HG02973 (cell line): ENCODE data around the gene FUT2.
"Not testable (repeated sequence)": the region's sequence is repeated elsewhere in the genome, so short reads cannot be mapped to it uniquely, and the experiment has no call there.

ENCODE experiments used
- ATAC-seq: cut with Tn5 transposase; IDR thresholded peaks from one replicate; pipeline ENCODE4 v1.9.1; 2021; ENCODE audit warnings: moderate library complexity; ENCODE audit not compliant: unreplicated experiment

The FUT2 gene

DNA sequence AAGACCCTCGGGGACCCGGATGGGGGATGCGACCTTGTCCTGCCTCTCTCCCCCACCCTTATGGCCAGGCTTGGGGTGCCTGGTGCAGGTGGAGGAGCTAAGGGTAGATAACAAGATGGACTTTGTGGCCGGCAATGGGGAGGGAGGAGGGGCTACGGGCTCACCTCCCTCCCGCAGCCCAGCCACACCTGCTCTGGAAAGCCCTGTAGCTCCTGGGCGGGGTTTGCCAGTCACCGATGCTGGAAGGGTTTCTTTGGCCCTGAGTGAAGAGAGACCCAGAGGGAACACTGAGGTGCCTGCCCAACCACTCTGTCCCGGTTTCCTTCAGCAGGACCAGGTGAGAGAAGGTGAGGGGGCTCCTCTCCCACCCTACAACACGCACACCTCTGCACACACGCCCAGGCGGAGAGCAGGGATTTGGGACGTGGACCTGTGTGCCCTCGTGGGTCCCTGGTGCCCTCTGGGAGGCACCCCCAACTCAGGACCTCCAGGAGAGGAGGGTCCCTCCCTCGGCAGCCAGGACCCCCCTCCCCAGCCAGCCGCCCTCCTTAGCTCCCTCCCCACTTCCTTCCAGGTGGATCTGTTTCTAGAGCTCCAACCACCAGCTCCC lies at the start of gene FUT2:
FUT2 (plus strand) TSS at position 229 of the 610 bp plus-strand sequence. CDS start 6,986 bp downstream, outside the sequence.
- ATAC-seq: no peak

DNA sequence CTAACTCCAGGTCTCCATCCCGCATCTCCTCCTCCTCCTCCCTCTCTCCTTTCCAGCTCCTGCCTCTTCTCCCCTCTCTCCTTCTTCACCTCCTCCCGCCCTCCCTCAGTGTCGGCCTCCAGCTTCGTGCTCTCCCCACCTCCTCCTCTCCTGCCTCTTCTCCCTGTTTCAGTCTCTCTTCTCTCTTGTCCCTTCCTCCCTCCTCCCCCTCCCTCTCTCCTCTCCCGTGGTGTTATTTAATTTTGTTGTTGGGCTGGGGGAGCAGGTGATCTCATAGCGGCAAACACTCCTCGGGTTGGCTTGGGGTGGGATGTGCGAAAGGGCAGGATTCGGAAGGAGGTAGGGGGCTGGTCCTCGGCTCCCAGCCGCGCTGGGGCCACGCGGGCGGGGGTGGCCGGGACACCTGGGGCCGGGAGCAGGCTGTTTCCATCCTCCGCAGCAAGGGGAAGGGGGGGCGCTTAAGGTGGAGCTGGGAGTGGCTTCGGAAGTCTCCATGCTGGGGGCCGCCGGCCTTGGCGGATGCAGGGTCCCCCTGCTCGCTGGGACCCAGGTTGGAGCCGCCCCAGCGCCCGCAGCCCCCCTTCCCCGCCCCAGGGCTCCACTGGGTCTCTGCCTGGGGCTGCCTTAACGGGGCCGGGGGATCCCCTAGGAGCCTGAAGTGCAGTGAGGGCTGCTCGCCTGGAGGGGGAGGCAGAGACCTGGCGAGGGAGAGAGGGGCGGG lies 49.6 kb upstream of the FUT2 start, which contains the start of gene CA11:
CA11 (minus strand) TSS at position 187 of the 721 bp plus-strand sequence. CDS start 555 bp downstream, outside the sequence.
- ATAC-seq: peak; percentile 72

DNA sequence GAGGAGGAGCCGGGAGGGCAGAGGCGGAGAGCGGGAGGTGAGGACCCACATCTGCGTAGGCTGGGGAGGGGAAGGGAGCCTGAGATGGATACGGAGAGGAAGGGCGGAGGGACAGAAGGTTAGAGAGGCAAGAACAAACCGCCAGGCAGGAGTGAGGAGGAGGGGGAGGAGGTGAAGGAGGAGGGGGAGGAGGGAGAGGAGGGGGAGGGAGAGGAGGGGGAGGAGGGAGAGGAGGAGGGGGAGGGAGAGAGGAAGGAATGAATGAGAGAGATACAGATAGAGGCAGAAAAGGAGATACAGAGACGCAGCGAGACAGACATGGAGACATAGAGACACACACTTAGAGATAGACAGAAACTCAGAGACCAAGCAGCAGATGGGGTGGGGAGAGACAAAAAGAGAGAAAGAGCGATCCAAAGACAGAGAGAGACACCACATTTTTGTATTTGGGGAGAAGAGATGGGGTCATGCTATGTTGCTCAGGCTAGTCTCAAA lies 49.0 kb upstream of the FUT2 start:
- ATAC-seq: no peak

DNA sequence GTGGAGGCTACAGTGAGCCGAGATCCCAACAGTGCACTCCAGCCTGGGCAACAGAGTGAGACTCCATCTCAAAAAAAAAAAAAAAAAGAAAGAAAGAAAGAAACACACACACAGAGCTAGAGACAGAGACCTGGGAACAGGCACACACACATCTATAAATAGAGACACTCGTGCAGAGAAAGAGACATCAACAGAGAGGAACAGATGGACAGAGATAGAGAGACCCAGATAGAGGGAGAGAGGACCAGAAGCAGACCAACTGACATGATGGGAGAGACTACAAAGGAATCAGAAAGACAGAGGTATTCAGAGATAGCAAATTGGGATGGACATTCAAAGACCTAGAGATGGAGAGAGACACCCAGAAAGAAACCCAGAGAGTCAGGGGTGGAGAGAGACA lies 47.6 kb upstream of the FUT2 start:
- no peak for ATAC-seq

DNA sequence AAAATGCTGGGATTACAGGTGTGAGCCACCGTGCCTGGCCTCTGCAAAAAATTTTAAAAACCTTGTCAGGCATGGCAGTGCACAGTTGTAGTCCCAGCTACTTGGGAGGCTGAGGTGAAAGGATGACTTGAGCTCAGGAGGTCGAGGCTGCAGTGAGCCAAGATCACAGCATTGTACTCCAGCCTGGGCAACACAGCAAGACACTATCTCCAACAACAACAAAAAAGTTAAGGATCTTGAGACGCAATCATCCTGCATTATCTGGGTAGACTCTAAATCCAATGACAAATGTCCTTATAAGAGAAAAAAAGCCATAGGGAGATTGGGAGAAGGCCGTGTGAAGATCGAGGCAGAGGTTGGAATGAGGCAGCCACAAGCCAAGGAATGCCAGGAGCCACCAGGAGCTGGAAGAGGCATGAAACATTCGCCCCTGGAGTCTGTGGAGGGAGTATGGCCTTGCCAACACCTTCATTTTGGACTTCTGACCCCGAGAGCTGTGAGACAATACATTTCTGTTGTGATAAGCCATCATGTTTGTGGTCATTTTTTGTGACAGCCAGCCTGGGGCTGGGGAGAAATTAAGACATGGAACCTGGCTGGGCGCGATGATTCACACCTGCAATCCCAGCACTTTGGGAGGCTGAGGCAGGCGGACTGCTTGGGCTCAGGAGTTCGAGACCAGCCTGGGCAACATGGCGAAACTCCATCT lies 44.6 kb upstream of the FUT2 start:
- ATAC-seq: no peak

DNA sequence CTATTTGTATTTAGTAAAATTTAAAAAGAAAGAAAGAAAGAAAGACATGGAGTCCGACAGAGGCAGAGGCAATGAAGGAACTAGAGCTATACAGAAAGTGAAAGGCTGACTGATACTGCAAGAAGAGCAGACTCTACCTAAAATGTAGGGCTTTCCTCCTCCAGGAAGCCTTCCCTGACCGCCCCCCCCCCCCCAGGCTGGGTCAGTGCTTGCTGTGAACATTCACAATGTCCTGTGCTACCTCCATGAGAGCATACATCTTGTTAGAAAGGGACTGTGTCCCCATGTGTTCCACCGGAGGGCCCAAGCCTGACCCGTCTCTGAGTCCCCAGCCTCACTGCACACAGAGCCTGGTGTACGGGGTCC lies 44.1 kb upstream of the FUT2 start:
- no peak for ATAC-seq

DNA sequence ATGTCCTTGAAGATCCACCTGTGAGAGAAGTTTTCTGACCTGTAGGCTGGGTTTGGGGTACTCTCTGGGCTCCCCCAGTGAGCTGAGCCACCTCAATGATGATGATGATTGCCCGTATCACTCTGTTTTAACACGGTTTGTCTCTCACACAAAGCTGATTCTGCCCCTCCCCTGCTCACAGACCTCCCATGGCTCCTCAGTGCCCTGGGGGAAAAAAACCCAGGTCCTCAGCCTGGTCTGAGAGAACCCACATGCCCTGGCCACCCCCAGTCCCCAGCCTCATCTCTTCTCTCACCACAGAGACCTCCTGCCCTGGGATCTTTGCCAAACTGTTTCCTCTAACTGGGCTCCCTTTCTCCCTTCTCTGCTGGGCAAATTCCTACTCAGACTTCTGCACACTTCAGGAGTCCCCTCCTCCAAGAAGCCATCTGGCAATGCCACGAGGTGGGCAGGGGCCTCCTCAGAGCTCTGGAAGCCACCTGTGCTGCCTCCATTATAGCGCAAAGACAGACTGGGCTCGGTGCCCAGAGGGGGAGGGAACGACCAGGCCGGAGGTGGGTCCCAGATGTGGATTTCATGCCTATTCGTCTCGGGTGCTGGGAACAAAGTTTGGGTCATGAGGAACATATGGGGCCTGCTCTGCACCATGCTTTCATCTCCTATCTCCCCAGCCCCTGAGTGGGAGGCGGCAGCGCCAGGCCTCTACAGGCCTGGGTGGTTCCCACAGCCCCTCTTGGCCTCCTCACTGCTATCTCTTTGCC lies 41.3 kb upstream of the FUT2 start:
- no peak for ATAC-seq

DNA sequence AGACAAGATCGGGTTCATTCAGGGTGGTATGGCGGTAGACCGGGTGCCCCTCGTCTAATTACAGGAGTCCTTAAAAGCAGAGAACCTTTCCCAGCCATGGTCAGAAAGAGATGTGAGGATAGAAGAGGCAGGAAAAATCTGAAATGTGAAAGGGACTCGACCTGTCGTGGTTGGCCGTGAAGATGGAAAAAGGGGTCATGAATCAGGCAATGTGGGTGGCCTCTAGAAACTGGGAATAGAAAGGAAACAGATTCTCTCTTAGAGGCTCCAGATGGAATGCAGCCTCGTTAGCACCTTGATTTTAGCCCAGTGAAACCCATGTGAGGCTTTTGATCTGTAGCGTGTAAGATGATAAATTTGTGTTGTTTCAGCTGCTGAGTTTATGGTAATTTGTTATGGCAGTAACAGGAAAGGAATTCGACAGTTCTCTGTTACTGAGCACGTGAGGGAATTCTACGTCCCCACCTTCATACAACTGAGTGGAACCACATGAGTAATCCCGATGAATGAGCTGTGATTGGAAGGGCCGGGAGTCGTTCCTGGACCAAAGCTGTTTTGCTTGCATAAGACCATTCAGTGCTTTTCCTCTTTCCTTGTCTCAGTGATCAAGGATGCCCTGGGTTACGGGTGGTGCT lies 38.8 kb upstream of the FUT2 start:
- no peak for ATAC-seq

DNA sequence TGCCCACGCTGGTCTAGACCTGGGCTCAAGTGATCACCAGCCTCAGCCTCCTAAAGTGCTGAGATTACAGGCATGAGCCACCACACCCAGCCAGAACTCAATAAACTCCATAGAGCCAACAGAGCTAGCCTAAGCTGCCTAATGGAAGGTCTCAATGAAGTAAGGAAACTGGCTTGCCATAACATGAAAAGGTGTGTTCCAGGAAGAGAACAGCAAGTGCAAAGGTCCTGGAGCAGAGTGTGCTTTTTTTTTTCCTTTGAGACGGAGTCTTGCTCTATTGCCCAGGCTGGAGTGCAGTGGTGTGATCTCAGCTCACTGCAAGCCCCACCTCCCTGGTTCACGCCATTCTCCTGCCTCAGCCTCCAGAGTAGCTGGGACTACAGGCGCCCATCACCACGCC lies 37.9 kb upstream of the FUT2 start:
- not testable (repeated sequence) for ATAC-seq

DNA sequence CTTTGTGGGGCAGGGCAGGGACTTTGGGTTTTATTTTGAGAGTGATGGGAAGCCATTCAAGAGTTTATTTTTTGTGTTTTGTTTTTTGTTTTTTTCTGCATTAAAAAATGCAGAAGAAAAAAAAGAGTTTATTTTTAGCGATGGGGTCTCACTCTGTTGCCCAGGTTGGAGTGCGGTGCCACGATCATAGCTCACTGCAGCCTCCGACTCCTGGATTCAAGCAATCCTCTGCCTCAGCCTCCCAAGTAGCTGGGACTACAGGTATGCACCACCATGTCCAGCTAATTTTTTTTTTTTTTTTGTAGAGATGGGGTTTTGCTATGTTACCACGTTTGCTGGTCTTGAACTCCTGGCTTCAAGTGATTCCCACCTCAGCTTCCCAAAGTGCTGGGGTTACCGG lies 37.3 kb upstream of the FUT2 start:
- no peak for ATAC-seq

DNA sequence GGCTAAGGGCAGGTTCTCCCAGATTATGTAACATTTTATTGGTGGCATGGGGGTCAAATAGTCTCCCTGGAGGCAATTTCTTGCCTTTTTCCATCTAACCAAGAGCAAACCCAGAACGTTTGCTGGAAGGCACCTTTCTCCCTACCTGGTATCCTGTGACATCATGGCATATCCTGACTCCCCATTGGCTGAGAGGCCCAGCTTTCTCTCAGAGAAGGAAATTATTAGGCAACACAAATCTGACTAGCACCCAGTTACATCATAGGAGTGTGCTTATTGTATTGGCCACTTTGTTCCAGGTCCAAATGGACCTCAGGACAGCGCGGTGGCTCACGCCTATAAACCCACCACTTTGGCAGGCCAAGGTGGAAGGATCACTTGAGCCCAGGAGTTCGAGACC lies 36.0 kb upstream of the FUT2 start:
- ATAC-seq: no peak

DNA sequence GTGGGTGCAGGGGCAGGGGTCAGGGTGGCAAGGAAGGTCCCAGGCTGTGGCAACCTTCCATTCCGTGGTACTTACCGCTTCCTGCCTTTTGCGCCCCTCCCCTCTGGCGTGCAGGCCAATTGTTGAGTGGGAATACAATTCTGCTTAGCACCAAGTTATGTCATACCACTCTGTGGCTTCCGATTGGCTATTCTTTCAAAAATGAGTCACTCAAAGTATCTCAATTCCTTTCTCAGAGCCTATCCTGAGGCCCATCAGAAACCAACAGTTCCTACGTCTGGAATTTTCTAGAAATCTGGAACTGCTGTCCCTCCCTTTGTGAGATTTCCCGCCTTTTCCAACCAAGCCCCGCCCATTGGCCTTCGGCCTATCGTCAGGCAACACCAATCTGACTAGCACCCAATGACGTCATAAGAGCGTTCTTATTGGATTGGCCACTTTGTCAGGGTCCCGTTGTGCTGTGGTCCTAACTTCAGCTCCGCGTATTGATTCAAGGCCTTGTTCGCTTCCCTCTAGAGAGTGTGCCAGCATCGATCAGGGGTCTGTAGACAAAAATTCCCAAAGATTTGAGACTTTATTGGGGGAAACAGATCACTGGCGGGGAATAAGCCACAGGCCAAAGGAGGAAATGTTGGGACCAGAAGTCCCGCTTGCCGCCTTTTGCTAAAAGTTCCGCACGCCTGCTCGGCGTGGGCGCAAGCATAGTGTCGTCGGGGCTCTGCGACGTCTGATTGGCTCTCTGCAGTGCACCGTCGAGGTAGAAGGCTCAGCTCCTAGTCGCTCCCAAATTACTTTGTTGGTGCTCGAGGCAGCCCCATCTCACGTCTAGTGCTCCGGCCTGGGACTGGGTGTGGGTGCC lies 34.7 kb upstream of the FUT2 start:
- peak; percentile 75 for ATAC-seq

DNA sequence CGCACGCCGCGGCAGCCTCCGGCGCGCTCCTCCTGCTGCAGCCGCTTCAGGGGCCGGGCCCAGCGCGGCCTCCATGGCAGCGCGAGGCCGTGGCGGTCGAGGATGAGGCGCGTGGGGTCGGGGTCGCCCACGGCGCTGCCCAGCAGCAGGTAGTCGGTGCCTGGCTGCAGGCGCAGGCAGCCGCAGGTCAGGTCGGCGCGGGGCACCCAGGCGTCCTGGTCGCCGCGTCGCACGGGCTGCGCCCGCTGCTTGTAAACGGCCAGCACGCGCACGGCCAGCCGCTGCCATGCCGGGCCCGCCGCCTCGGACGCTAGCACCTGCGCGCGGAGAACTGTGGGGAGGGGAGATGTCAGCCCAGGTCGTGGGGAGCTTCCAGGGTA lies 34.1 kb upstream of the FUT2 start:
- no peak for ATAC-seq

DNA sequence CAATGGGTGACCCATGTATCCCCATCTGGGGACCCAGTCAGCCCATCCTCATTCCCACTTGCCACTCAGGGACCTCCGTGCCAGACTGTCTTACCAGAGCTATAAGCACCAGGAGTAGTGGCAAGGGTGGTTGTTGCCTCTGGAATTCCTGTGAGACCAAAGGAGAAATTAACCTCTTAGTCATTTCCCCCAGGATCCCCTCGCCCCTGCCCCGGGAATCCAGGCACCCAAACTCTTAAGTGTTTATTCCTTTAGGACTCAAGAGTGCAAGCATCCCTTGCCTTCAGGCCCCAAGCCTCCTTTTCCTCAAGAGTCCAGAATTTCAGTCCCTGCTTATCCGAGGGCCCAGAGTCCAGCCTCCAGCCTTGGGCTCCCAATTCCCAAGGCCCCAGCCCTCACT lies 32.1 kb upstream of the FUT2 start:
- ATAC-seq: no peak

DNA sequence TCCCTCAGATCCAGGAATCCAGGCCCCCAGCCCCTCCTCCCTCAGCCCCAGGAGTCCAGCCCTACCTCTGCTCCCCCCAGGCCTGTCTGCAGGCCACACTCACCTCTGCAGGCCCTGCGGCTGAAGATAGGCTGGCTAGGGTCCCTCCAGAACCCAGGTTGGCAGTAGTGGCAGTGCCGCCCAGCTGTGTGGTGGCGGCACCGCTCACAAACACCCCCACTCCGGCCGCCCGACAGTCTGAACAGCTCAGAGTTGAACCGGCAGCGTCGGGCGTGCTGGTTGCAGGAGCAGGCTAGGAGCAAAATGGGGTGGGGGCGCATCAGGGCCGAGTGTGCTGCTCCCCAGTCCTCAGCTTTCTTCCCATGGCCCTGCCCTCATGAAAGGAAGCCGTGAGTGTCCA lies 31.3 kb upstream of the FUT2 start:
- no peak for ATAC-seq

DNA sequence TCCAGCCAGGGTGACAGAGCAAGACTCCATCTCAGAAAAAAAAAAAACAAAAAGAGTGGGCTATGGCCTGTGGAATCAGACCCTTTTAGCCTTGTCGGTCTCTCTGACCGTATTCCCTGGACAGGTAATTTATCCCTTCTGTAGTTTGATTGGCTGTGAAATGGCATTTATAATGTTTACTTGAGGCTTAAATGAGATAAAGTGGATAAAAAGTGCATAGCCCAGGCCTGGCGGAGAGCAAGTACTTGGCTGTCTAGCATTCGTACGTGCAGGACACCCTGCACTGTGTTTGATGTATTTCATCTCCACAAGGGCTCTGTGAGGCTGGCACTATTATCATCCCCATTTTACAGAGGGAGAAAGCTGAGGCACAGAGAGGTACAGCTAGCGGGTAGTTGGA lies 30.0 kb upstream of the FUT2 start:
- no peak for ATAC-seq

DNA sequence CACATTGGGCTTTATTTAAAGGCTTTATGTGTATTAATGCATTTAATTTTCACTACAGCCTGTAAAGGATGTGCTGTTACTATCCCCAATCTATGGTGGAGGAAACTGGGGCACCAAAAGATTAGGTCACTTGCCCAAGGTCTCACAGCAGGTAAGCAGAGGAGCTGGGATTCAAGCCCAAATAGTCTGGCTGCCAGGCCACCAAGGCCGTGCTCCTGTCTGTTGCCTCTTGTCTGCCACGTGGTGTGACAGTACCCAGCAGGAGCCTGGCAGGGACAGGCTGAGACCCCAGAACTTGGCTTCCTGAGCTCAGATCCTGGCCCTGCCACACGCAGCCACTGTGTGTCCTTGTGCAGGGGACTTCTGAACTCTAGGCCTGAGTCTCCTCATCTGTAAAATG lies 27.4 kb upstream of the FUT2 start:
- no peak for ATAC-seq

DNA sequence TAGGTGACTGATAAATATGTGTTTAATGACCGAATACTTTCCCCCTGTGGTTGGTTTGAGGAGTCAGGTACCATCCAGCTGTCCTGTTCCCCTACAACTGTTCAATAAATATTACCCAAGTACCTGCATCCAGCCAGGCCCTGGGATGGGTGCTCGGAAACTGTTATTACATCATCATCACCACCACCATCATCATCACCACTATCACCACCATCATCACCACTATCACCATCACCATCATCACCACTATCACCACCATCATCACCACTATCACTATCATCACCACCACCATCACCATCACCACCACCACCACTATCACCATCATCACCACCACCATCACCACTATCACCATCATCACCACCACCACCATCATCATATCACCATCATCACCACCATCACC lies 27.0 kb upstream of the FUT2 start:
- ATAC-seq: no peak

DNA sequence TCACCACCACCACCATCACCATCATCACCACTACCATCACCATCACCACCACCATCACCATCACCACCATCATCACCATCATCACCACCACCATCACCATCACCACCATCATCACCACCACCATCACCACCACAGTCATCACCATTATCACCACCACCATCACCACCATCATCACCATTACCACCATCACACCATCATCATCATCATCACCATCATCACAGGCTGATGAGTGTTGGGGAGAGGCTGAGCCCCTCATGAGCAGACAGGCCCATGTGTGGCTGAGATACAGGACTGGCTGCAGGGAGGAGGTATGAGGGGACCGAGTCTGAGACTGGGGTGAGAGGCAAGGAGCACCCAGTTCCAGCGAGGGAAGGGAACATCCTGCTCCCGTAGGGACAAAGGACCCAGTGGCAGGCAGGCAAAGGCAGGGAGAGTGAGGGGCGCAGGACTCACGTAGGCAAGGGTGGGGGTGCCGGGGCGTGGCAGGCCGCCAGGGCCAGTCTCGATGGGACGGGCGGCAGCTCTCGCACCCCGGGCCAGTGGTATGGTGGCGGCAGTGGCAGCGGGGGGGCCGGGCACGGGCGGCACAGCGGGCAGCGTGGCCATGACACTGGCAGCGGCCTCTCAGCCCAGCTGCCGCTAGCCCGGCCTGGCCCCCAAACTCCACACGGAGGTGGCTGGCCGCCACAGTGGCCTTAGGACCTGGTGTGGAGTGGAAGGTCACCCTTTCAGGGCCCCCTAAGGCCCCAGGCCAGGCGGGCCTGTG lies 25.7 kb upstream of the FUT2 start:
- no peak for ATAC-seq
